Stimulated activated naive B cell treated with anti-CD40 and anti-IgM and Interleukin-4, amounts not matched to agents 10 μg/mL and 1 μg/mL and 100 μg/mL, for 72 hours (primary cell): ENCODE data around the gene ATP6V1B1.

Experiments used
- ATAC-seq, 2 donors: fragments of 150-1000 bp; cut with Tn5 transposase; replicated peaks; 2 replicates each; pipeline ENCODE4 v1.10.0; 2021; ENCODE audit warnings: moderate library complexity in 1 of 2
- DNase-seq: peaks from one replicate; pipeline ENCODE4 v3.0.0; 2021
- H3K27ac Mint-ChIP-seq: one replicate; pipeline ENCODE4 v1.8.0; 2022; ENCODE audit warnings: mild to moderate bottlenecking, mixed read lengths
- H3K27me3 Mint-ChIP-seq, 2 donors: one replicate each; pipeline ENCODE4 v1.8.0; 2022; ENCODE audit warnings: mixed read lengths in 2 of 2
- H3K36me3 Mint-ChIP-seq, 2 donors: one replicate each; pipeline ENCODE4 v1.8.0; 2022; ENCODE audit warnings: mixed read lengths in 2 of 2, mild to moderate bottlenecking in 1 of 2
- H3K4me1 Mint-ChIP-seq, 2 donors: one replicate each; pipeline ENCODE4 v1.8.0; 2022; ENCODE audit warnings: mixed read lengths in 2 of 2, mild to moderate bottlenecking in 1 of 2
- H3K4me3 Mint-ChIP-seq, 2 donors: one replicate each; pipeline ENCODE4 v1.8.0; 2022; ENCODE audit warnings: mild to moderate bottlenecking in 2 of 2, mixed read lengths in 2 of 2, moderate library complexity in 1 of 2
- H3K9me3 Mint-ChIP-seq, 2 donors: one replicate each; pipeline ENCODE4 v1.8.0; 2022; ENCODE audit warnings: mixed read lengths in 2 of 2, mild to moderate bottlenecking in 1 of 2

ATP6V1B1 gene

GRCh38 chr2:70958759-70959158 lies 23.1 kb downstream of the ATP6V1B1 start:
- DNase-seq: no peak
- no peak overlapping the region for H3K27ac Mint-ChIP-seq
- peaks cover 57 to 58% of the 10 kb centered on the region in 2 donors for H3K27me3 Mint-ChIP-seq
- peaks cover 5 to 6% of the 10 kb centered on the region in 2 donors for H3K4me1 Mint-ChIP-seq
- no peaks in the 10 kb centered on the region for H3K36me3 Mint-ChIP-seq
- no peak overlapping the region for H3K4me3 Mint-ChIP-seq
- no peak for ATAC-seq
- H3K9me3 Mint-ChIP-seq: no peaks in the 10 kb centered on the region

- H3K9me3 Mint-ChIP-seq: no peaks in the 10 kb centered on the region
- DNase-seq (no peak), ATAC-seq (no peak)
- H3K4me3 Mint-ChIP-seq: no peak overlapping the region
- no peaks in the 10 kb centered on the region for H3K36me3 Mint-ChIP-seq
- no peak overlapping the region for H3K27ac Mint-ChIP-seq
- H3K4me1 Mint-ChIP-seq: peaks cover 5 to 6% of the 10 kb centered on the region in 2 donors
- H3K27me3 Mint-ChIP-seq: peaks cover 61 to 64% of the 10 kb centered on the region in 2 donors
Measured at GRCh38 chr2:70959271-70959761, 23.6 kb downstream of the ATP6V1B1 start.

- Mint-ChIP-seq H3K27me3 (peaks cover 61% of the 10 kb centered on the region in 2 donors), H3K27ac (no peak overlapping the region), H3K4me1 (peaks cover 9 to 12% of the 10 kb centered on the region in 2 donors), H3K9me3 (no peaks in the 10 kb centered on the region), H3K4me3 (no peak overlapping the region), H3K36me3 (no peaks in the 10 kb centered on the region)
- ATAC-seq (no peak), DNase-seq (no peak)
Measured at GRCh38 chr2:70959851-70960832, 24.4 kb downstream of the ATP6V1B1 start.

- no peak overlapping the region for H3K27ac Mint-ChIP-seq
- no peaks in the 10 kb centered on the region for H3K9me3 Mint-ChIP-seq
- no peaks in the 10 kb centered on the region for H3K36me3 Mint-ChIP-seq
- H3K4me3 Mint-ChIP-seq: no peak overlapping the region
- ATAC-seq (no peak), DNase-seq (no peak)
- peaks cover 10 to 14% of the 10 kb centered on the region in 2 donors for H3K4me1 Mint-ChIP-seq
- peaks cover 57 to 58% of the 10 kb centered on the region in 2 donors for H3K27me3 Mint-ChIP-seq
Measured at GRCh38 chr2:70960833-70961647, 25.3 kb downstream of the ATP6V1B1 start.

GRCh38 chr2:70961648-70961994 lies 25.9 kb downstream of the ATP6V1B1 start:
- Mint-ChIP-seq H3K9me3 (no peaks in the 10 kb centered on the region), H3K4me3 (no peak overlapping the region), H3K36me3 (no peaks in the 10 kb centered on the region), H3K27me3 (peaks cover 52 to 57% of the 10 kb centered on the region in 2 donors), H3K27ac (no peak overlapping the region), H3K4me1 (peaks cover 10 to 14% of the 10 kb centered on the region in 2 donors)
- ATAC-seq (no peak), DNase-seq (no peak)

GRCh38 chr2:70962211-70962884 lies 26.6 kb downstream of the ATP6V1B1 start:
- Mint-ChIP-seq H3K27ac (no peak overlapping the region), H3K4me3 (no peak overlapping the region), H3K27me3 (peaks cover 48 to 57% of the 10 kb centered on the region in 2 donors), H3K9me3 (no peaks in the 10 kb centered on the region), H3K4me1 (peaks cover 10 to 14% of the 10 kb centered on the region in 2 donors), H3K36me3 (no peaks in the 10 kb centered on the region)
- ATAC-seq (no peak), DNase-seq (no peak)

GRCh38 chr2:70962885-70963878 lies 27.5 kb downstream of the ATP6V1B1 start:
- DNase-seq (no peak), ATAC-seq (no peak)
- no peak overlapping the region for H3K4me3 Mint-ChIP-seq
- no peaks in the 10 kb centered on the region for H3K9me3 Mint-ChIP-seq
- H3K36me3 Mint-ChIP-seq: no peaks in the 10 kb centered on the region
- H3K4me1 Mint-ChIP-seq: peaks cover 10 to 13% of the 10 kb centered on the region in 2 donors
- peaks cover 48 to 53% of the 10 kb centered on the region in 2 donors for H3K27me3 Mint-ChIP-seq
- H3K27ac Mint-ChIP-seq: no peak overlapping the region

GRCh38 chr2:70964133-70964532 lies 28.4 kb downstream of the ATP6V1B1 start:
- no peak overlapping the region for H3K27ac Mint-ChIP-seq
- H3K27me3 Mint-ChIP-seq: peaks cover 47 to 48% of the 10 kb centered on the region in 2 donors
- H3K4me1 Mint-ChIP-seq: peaks cover 4 to 9% of the 10 kb centered on the region in 2 donors
- DNase-seq (no peak), ATAC-seq (no peak)
- H3K36me3 Mint-ChIP-seq: no peaks in the 10 kb centered on the region
- no peaks in the 10 kb centered on the region for H3K9me3 Mint-ChIP-seq
- no peak overlapping the region for H3K4me3 Mint-ChIP-seq

GRCh38 chr2:70964596-70965386 lies 29.1 kb downstream of the ATP6V1B1 start:
- H3K27me3 Mint-ChIP-seq: peaks cover 47 to 48% of the 10 kb centered on the region in 2 donors
- no peak overlapping the region for H3K27ac Mint-ChIP-seq
- H3K36me3 Mint-ChIP-seq: no peaks in the 10 kb centered on the region
- peaks cover 4 to 9% of the 10 kb centered on the region in 2 donors for H3K4me1 Mint-ChIP-seq
- H3K4me3 Mint-ChIP-seq: peak overlapping the region; percentile 80 to 87
- peak; percentile 63 for DNase-seq
- H3K9me3 Mint-ChIP-seq: no peaks in the 10 kb centered on the region
- peak; percentile 95 to 97 for ATAC-seq

- Mint-ChIP-seq H3K27ac (no peak overlapping the region), H3K4me1 (peaks cover 4 to 9% of the 10 kb centered on the region in 2 donors), H3K36me3 (no peaks in the 10 kb centered on the region), H3K9me3 (no peaks in the 10 kb centered on the region), H3K4me3 (peak overlapping the region; percentile 80 to 87), H3K27me3 (peaks cover 43 to 48% of the 10 kb centered on the region in 2 donors)
- DNase-seq: no peak
- ATAC-seq: no peak
Measured at GRCh38 chr2:70965506-70965905, 29.8 kb downstream of the ATP6V1B1 start.

- H3K4me3 Mint-ChIP-seq: no peak overlapping the region
- H3K4me1 Mint-ChIP-seq: peaks cover 4 to 9% of the 10 kb centered on the region in 2 donors
- H3K27ac Mint-ChIP-seq: no peak overlapping the region
- no peak for DNase-seq
- ATAC-seq: no peak
- no peaks in the 10 kb centered on the region for H3K9me3 Mint-ChIP-seq
- peaks cover 37 to 44% of the 10 kb centered on the region in 2 donors for H3K27me3 Mint-ChIP-seq
- peaks cover 0 to 2% of the 10 kb centered on the region in 2 donors for H3K36me3 Mint-ChIP-seq
Measured at GRCh38 chr2:70966681-70967080, 31.0 kb downstream of the ATP6V1B1 start.

GRCh38 chr2:70967189-70967588 lies 31.5 kb downstream of the ATP6V1B1 start:
- H3K4me3 Mint-ChIP-seq: no peak overlapping the region
- peaks cover 4 to 9% of the 10 kb centered on the region in 2 donors for H3K4me1 Mint-ChIP-seq
- H3K9me3 Mint-ChIP-seq: no peaks in the 10 kb centered on the region
- ATAC-seq: no peak
- no peak overlapping the region for H3K27ac Mint-ChIP-seq
- H3K36me3 Mint-ChIP-seq: peaks cover 0 to 3% of the 10 kb centered on the region in 2 donors
- H3K27me3 Mint-ChIP-seq: peaks cover 37 to 43% of the 10 kb centered on the region in 2 donors
- no peak for DNase-seq
